Progenitor cell of endocrine pancreas (in vitro differentiated cells): ENCODE measurements around the gene PDGFA. TPM values are rescaled to one million over a fixed set of nuclear protein-coding genes. Genes with fewer than 3 reads are reported as not detected.

Experiments used
- DNase-seq: peaks from one replicate; pipeline ENCODE4 v3.0.0; 2021; ENCODE audit warnings: low spot score; ENCODE audit not compliant: unreplicated experiment
- H3K27ac Mint-ChIP-seq: 2 replicates; pipeline ENCODE4 v1.8.0; 2021; ENCODE audit warnings: mild to moderate bottlenecking, moderate library complexity, mixed read lengths
- H3K27me3 Mint-ChIP-seq: 2 replicates; pipeline ENCODE4 v1.8.0; 2021; ENCODE audit warnings: mixed read lengths
- H3K36me3 Mint-ChIP-seq: 2 replicates; pipeline ENCODE4 v1.8.0; 2022; ENCODE audit warnings: mixed read lengths; ENCODE audit not compliant: insufficient read depth
- H3K4me1 Mint-ChIP-seq: 2 replicates; pipeline ENCODE4 v1.8.0; 2021; ENCODE audit warnings: low read depth, mixed read lengths
- H3K4me3 Mint-ChIP-seq: 2 replicates; pipeline ENCODE4 v1.8.0; 2021; ENCODE audit warnings: low read depth, mild to moderate bottlenecking, moderate library complexity, mixed read lengths
- H3K9me3 Mint-ChIP-seq: 2 replicates; pipeline ENCODE4 v1.8.0; 2021; ENCODE audit warnings: low read depth, mixed read lengths
- total RNA-seq: library from RNA; stranded (reverse); gene quantifications from 2 replicates; pipeline ENCODE4 v1.2.1, GENCODE V29; 2021
- TF ChIP-seq, protein P1 (sequence below): fragments of 200-600 bp; sonication (generic); IDR thresholded peaks from one replicate; pipeline ENCODE4 v1.5.0; 2021; ENCODE audit warnings: antibody characterized with exemption, mild to moderate bottlenecking; ENCODE audit not compliant: unreplicated experiment

PDGFA gene
- total RNA-seq, 1 donor from 2014 or later: 86.2 TPM

DNA sequence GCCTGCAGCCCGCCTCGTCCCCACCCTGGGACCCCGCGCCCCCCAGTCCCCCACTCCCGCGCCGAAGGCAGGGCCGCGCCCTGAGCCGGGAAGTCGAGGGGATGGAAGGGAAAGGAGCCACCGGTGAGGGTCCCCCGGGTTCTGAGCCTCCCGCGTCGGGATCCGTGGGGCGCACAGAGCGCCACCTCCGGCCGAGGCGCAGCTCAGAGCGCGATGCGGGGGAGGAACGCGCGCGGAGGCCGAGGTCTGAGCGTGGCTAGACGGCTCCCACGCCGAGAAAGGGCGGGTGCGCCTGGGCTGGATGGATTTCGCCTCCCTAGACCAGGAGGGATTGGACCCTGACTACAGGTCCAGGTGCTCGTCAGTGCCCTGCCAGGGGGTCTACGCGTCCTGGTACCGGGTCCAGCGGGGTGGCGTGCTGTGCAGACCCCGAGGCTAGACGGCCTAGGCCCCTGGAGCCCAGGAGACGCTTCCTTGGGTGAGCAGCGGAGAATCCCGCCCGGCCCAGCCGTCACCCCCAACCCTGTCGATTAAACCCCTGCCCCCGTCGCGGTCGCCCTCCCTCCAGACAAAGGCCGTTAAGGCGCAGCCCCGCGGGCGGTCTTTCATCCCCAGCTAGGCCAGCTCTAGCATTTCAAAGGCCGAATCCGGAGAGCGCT is 986 bp upstream of the PDGFA start:
- Mint-ChIP-seq H3K27ac (no peak overlapping the region), H3K4me3 (peak overlapping the region; percentile 64), H3K9me3 (no peaks in the 10 kb centered on the region), H3K4me1 (peaks cover 17% of the 10 kb centered on the region), H3K36me3 (peaks cover 5% of the 10 kb centered on the region), H3K27me3 (peaks cover 9% of the 10 kb centered on the region)
- TF ChIP-seq, protein P1, sequence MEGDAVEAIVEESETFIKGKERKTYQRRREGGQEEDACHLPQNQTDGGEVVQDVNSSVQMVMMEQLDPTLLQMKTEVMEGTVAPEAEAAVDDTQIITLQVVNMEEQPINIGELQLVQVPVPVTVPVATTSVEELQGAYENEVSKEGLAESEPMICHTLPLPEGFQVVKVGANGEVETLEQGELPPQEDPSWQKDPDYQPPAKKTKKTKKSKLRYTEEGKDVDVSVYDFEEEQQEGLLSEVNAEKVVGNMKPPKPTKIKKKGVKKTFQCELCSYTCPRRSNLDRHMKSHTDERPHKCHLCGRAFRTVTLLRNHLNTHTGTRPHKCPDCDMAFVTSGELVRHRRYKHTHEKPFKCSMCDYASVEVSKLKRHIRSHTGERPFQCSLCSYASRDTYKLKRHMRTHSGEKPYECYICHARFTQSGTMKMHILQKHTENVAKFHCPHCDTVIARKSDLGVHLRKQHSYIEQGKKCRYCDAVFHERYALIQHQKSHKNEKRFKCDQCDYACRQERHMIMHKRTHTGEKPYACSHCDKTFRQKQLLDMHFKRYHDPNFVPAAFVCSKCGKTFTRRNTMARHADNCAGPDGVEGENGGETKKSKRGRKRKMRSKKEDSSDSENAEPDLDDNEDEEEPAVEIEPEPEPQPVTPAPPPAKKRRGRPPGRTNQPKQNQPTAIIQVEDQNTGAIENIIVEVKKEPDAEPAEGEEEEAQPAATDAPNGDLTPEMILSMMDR: no peak
- DNase-seq: no peak

DNA sequence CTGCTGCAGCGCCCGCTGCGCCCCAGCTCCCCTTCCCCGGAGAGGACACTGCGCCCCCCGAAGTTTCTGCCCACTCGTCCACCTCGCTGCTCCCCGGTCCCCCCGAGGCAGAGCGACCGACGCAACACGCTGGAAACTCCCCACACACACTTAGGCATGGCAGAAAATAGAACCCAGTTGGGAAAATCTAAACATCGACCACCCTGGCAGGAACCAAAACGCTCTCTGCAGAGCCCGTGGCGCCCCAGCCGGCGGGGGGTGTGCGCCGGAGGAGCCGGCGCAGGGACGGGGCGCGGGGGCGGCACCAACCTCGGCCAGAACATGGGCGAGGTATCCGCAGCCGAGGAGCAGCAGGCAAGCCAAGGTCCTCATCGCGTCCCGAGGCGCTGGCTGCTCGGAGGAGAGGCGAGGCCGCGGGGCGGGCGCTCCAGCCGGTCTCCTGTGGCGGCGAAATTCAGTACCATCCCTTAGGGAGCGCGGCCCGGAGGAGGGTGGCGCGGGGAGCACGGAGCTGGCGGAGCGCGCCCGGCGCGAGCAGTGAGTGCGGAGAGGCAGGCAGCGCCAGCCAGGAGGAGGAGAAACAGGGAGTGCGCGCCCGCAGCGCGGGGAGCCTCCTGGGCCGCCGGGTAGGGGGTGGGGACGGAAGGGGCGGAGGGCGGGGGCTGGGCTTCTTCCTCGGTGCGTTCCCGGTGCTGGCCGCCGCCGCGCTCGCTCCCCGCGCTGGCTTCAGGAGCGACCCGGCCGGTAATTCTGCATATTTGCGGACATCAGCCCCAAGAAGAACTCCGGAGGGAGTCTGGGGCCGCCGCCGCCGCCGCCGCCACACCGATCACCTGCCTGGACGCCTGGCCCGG is 789 bp downstream of the PDGFA start:
- H3K4me1 Mint-ChIP-seq: peaks cover 22% of the 10 kb centered on the region
- DNase-seq: peak; percentile 60
- H3K36me3 Mint-ChIP-seq: peaks cover 1% of the 10 kb centered on the region
- no peaks in the 10 kb centered on the region for H3K9me3 Mint-ChIP-seq
- H3K27ac Mint-ChIP-seq: peak overlapping the region; percentile 73
- peaks cover 5% of the 10 kb centered on the region for H3K27me3 Mint-ChIP-seq
- peak overlapping the region; percentile 92 for H3K4me3 Mint-ChIP-seq
- TF ChIP-seq, protein P1: no peak

DNA sequence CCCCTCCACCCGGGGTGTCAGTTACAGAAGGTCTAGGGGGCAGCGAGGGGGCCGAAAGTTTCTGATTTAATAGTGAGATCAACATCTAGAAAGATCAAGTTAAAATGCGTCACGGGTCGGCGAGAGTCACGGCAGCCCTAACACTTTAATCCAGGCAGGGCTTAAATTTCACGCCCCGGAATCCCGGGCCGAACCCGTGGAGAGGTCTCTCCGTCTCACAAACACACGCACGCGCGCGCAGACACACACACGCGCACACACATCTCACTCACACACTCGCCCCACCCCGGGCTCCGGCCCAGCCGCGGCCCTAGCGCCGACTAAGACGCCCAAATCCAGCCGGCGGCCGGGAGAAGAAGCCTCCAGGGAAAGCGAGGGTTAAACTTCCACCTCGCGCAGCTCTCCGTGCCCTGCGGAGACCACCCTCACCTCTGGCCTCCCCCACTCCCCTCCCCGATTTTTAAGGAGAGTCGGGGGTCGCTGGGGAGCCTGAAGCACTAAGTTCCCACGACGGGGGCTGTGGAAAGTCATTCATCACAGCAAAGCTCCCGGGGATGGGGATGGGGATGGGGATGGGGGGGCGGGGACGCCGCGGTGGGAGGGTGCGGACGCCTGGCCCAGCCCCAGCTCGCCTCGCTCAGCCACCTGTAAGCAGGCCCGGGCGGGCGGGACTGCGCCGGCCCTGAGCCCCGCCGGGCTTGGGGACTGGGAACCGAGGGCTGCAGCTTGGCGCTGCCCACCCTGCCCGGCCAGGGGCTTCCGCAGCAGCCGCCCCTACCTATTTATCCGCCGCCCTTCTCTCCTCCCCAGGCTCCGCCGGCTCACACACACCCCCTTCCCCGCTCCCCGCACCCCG is 1.6 kb downstream of the PDGFA start:
- DNase-seq: no peak
- TF ChIP-seq, protein P1: no peak
- H3K9me3 Mint-ChIP-seq: no peaks in the 10 kb centered on the region
- H3K27ac Mint-ChIP-seq: peak overlapping the region; percentile 92
- H3K27me3 Mint-ChIP-seq: peaks cover 5% of the 10 kb centered on the region
- peak overlapping the region; percentile 92 for H3K4me3 Mint-ChIP-seq
- peaks cover 3% of the 10 kb centered on the region for H3K36me3 Mint-ChIP-seq
- H3K4me1 Mint-ChIP-seq: peaks cover 17% of the 10 kb centered on the region

DNA sequence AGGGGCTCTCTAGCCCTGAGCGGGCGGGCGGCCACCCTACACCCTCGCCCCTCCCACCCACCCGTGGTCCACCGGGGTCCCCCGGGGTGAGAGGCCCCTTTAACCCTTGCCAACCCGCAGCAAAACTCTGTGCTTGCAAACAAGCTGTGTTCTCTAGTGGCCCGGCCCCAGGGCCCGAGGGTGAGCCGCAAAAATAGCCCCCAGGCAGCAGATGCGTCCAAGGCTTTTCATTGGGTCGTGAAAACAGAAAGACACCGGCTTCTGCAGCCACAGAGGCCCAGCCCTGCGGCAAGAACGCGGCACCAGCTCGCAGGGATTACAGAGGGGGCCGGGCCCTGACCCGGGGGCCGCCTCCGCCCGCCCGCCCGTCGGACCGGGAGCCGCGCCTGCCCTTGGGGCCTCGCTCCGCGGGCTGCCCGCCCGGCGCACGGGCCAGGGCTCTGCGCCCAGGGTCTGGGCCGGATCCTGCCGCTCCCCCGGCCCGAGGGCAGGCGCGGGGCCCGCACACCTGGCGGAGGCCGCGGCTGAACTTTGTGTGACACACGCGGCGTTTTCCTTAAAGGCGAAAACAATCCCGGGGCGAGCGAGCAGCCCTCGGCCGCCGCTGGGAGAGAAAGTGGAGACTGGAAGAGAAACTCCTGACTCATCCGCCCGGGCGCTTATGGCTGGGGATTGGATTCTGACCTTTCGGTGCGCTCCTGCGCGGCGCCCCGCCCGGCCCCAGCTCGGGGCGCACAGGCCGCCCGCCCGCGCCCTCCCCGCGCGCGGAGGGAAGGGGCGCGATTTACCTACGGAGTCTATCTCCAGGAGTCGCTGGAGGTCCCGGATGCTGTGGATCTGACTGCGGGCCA is 2.8 kb downstream of the PDGFA start:
- peak overlapping the region; percentile 67 for H3K4me3 Mint-ChIP-seq
- H3K4me1 Mint-ChIP-seq: peaks cover 17% of the 10 kb centered on the region
- peaks cover 5% of the 10 kb centered on the region for H3K27me3 Mint-ChIP-seq
- H3K9me3 Mint-ChIP-seq: no peaks in the 10 kb centered on the region
- no peak for DNase-seq
- TF ChIP-seq, protein P1: no peak
- peak overlapping the region; percentile 34 for H3K27ac Mint-ChIP-seq
- H3K36me3 Mint-ChIP-seq: peaks cover 3% of the 10 kb centered on the region
